Kidney (tissue), 14 donors: Measurements from ENCODE around the gene EGFR. TPM values are rescaled to one million over a fixed set of nuclear protein-coding genes. Genes with fewer than 3 reads are reported as not detected.

Source experiments
- DNase-seq, 5 donors: peaks; one replicate each; pipeline ENCODE4 v3.0.0-alpha.2; 2013 to 2020
- FAIRE-seq: peaks from 2 replicates; lab custom pipeline; 2012; peaks lifted over from hg19 to GRCh38; lab: Jason Lieb, UNC
- H3K27ac ChIP-seq, 2 donors: one replicate each; pipeline ENCODE4 v1.7.0; 2013; ENCODE audit warnings: low read depth in 2 of 2, low read length in 2 of 2, inconsistent platforms in 1 of 2
- H3K27me3 ChIP-seq: one replicate; pipeline ENCODE4 v1.7.1; 2013; ENCODE audit warnings: low read length, inconsistent platforms; ENCODE audit not compliant: control insufficient read depth, insufficient read depth
- H3K36me3 ChIP-seq, 3 donors: one replicate each; pipeline versions ENCODE4 v1.7.0 to v1.7.1; 2013; ENCODE audit warnings: low read length in 3 of 3, control low read depth in 1 of 3, inconsistent platforms in 1 of 3; ENCODE audit not compliant: insufficient read depth in 3 of 3, control insufficient read depth in 2 of 3
- H3K4me1 ChIP-seq, 3 donors: one replicate each; pipeline versions ENCODE4 v1.7.0 to v1.7.1; 2013; ENCODE audit warnings: low read length in 3 of 3, inconsistent platforms in 1 of 3, low read depth in 1 of 3; ENCODE audit not compliant: control insufficient read depth in 2 of 3, insufficient read depth in 2 of 3
- H3K4me3 ChIP-seq, 3 donors: one replicate each; pipeline versions ENCODE4 v1.7.0 to v1.8.1; 2013; ENCODE audit warnings: low read length in 3 of 3, control low read depth in 1 of 3, inconsistent platforms in 1 of 3
- H3K9ac ChIP-seq, 3 donors: one replicate each; pipeline versions ENCODE4 v1.7.0 to v1.7.1; 2013; ENCODE audit warnings: low read length in 3 of 3, control low read depth in 1 of 3, inconsistent platforms in 1 of 3
- H3K9me3 ChIP-seq, 3 donors: one replicate each; pipeline versions ENCODE4 v1.7.0 to v1.7.1; 2013; ENCODE audit warnings: low read length in 3 of 3, control low read depth in 1 of 3, inconsistent platforms in 1 of 3; ENCODE audit not compliant: control insufficient read depth in 2 of 3, insufficient read depth in 1 of 3
- CTCF ChIP-seq: IDR thresholded peaks from 3 replicates; pipeline ENCODE4 v1.5.1; 2012; ENCODE audit warnings: mild to moderate bottlenecking, moderate library complexity, borderline replicate concordance; ENCODE audit not compliant: insufficient read depth; ENCODE audit errors: extremely low read depth
- intact Hi-C: fragments of 100-400 bp; cut with DNase I; formaldehyde crosslinking; loops from one replicate; pipeline ENCODE4 v1.11.1; 2022
- polyA plus RNA-seq: library from polyadenylated mRNA; stranded (reverse); fragments of 350-450 nt; fragmentation: Illumina TruSeq; extraction: RNeasy Lipid Tissue Mini Kit (QIAGEN cat#74804); gene quantifications from one replicate; pipeline ENCODE4 v1.2.3, GENCODE V29; 2014; ENCODE audit warnings: low read depth, low replicate concordance; ENCODE audit not compliant: insufficient read depth
- total RNA-seq: library from RNA; stranded (reverse); fragmentation: NEBNext Ultra II Directional; extraction: Animal tissue kit (Norgen Biotek cat#: 25700); gene quantifications from one replicate; pipeline ENCODE4 v1.2.1, GENCODE V29; 2021
- donor health status: control.
- donor health status: control.
- donor health status: control.
- donor health status: control.
- donor health status: control.
- donor health status: DM: yes; HTN: yes; CAD: no.
- donor health status: Normal renal cell carcinoma (clear cell type).

The EGFR gene
- total and polyA plus RNA-seq, 2 donors from 2014 or later = 5.9 to 61.3 TPM

- DNase-seq (no peak), FAIRE-seq (no peak)
- no peak overlapping the region for H3K4me3 ChIP-seq
- H3K27ac ChIP-seq = no peak overlapping the region
- H3K9ac ChIP-seq = no peak overlapping the region
- no peaks in the 10 kb centered on the region for H3K9me3 ChIP-seq
- H3K27me3 ChIP-seq = no peaks in the 10 kb centered on the region
- H3K36me3 ChIP-seq = no peaks in the 10 kb centered on the region
- no peak for TF ChIP-seq CTCF
- H3K4me1 ChIP-seq = peaks cover 6 to 9% (median 7%) of the 10 kb centered on the region in 3 donors
- intact Hi-C loops = no loop called here
These were observed 89.1 kb downstream of the EGFR start for GRCh38 chr7:55107946-55108345.

GRCh38 chr7:55108401-55108800 lies 89.6 kb downstream of the EGFR start:
- no peak overlapping the region for H3K4me3 ChIP-seq
- DNase-seq (no peak), FAIRE-seq (no peak)
- no peak overlapping the region for H3K27ac ChIP-seq
- no peaks in the 10 kb centered on the region for H3K27me3 ChIP-seq
- no peaks in the 10 kb centered on the region for H3K36me3 ChIP-seq
- H3K9me3 ChIP-seq = no peaks in the 10 kb centered on the region
- intact Hi-C loops = no loop called here
- H3K4me1 ChIP-seq = peaks cover 6 to 9% (median 7%) of the 10 kb centered on the region in 3 donors
- no peak for TF ChIP-seq CTCF
- no peak overlapping the region for H3K9ac ChIP-seq

GRCh38 chr7:55108818-55109217 lies 90.0 kb downstream of the EGFR start:
- DNase-seq (no peak), FAIRE-seq (no peak)
- Histone ChIP-seq H3K9me3 (no peaks in the 10 kb centered on the region), H3K9ac (no peak overlapping the region), H3K27me3 (no peaks in the 10 kb centered on the region), H3K36me3 (no peaks in the 10 kb centered on the region), H3K27ac (no peak overlapping the region), H3K4me1 (peaks cover 6 to 9% (median 7%) of the 10 kb centered on the region in 3 donors), H3K4me3 (no peak overlapping the region)
- no peak for TF ChIP-seq CTCF
- intact Hi-C loops = no loop called here
